Erythroblast (primary cell): Measurements from ENCODE around the gene INO80D.
"Not testable (repeated sequence)": the region's sequence is repeated elsewhere in the genome, so short reads cannot be mapped to it uniquely, and the experiment has no call there.

Source experiments
- DNase-seq, 2 experiments: peaks; one replicate each; lab custom pipeline; 2025; lab: John Stamatoyannopoulos, UW
- GATA1 ChIP-seq: IDR thresholded peaks from 2 replicates; pipeline ENCODE4 v1.6.1; 2011; ENCODE audit warnings: low read depth, mild to moderate bottlenecking, control low read depth, low read length, moderate library complexity
- POLR2A ChIP-seq: IDR thresholded peaks from 2 replicates; pipeline ENCODE4 v1.6.1; 2011; ENCODE audit warnings: mild to moderate bottlenecking, low read length

The INO80D gene

DNA sequence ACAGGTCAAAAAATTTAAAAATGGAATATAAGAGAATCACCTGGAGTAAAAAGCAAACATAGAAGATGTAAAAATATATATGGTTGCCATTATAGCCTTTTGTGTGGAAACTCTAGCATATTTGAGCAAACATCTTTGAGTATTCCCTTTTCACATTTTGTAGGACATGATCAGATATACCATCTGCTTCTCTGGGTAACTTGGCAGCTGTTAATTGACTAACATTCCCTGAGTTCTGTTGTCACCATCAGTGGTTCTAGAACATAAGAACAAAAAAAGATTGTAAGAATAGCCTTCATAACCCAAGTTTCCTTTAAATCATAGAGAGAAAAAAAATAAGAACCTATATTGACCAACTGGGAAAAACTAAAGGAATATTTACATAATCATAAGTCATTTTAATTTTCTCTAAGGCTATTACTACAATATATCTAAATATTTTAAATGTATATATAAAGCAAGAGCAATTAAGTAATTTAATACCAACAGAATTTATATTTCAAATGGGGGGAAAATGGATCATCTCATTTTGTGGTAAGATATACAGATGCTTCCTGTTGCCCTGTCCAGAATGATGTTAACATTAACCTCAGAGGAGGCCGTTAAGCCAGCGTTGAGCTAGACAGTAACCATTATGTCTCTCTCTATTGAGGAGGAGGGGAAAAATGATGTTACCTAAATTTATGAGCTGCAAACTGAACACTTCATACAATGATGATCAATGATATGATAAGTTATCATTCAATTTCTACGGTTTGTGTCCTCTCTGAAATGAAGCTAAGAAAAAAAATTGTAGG is 9.8 kb upstream of the INO80D start:
- no peak for DNase-seq
- TF ChIP-seq POLR2A (no peak), GATA1 (no peak)

GRCh38 chr2:206092297-206092696 is 6.3 kb upstream of the INO80D start:
- DNase-seq = no peak
- TF ChIP-seq GATA1 (no peak), POLR2A (no peak)

GRCh38 chr2:206088248-206088647 is 2.3 kb upstream of the INO80D start:
- TF ChIP-seq POLR2A (no peak), GATA1 (no peak)
- no peak for DNase-seq

DNA sequence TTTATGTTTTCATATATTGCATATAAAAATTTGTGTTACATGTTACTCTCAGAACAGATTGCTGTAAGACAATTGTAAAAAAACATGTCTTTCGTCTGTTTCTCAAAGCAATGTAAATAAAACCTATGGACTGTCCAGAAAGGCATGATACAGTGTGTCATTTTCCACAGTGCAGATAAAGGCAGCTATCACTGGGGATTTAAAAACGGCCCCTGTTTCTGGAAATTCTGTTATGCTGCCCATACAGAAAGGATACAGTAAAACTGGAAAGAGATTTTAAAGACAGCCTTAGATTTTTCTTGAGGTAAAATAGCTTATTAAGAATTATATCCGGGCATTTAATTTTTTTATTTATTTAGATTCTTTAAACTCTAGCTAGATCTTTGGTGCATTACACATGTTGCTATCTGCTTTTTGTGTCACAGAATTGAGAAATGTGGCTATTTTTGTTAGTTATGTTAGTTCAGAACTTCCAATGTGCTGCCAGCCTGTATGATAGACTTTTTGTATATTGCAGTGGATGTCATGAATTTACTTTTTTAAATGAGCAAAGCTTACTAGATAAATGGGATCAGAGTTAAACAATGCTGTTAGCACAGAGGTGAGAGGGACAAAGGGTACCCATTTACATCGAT is 859 bp upstream of the INO80D start:
- DNase-seq = peak; percentile 64 to 67
- TF ChIP-seq GATA1 (no peak), POLR2A (no peak)

GRCh38 chr2:206084870-206085741 is 868 bp downstream of the INO80D start:
- TF ChIP-seq POLR2A = no peak
- TF ChIP-seq GATA1 = no peak

DNA sequence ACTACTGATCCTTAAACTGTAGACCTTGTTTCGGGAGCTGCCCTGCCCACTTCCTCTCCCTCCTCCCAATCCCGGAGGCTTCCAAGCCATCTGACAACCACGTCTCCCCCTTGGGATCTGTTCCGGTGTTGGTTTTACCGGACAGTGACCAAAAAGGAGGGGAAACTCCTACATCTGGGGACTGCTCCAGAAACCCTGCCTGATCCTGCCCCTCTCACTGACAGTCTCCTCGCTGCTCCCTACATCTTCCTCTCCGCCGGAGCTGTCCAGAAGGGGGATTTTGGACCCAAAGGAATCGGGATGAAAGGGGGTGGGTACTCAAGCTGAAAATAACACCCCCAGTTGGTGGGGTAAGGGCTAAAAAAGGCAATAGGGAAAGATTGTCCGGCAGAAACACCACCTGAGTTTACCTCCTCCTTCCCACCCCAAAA is 1.5 kb downstream of the INO80D start:
- DNase-seq = peak; percentile 52 to 66
- TF ChIP-seq POLR2A (peak; percentile 57), GATA1 (no peak)

More at GRCh38 chr2:206084870-206085741, 868 bp downstream of the INO80D start:
- DNase-seq = peak; percentile 75 to 83

DNA sequence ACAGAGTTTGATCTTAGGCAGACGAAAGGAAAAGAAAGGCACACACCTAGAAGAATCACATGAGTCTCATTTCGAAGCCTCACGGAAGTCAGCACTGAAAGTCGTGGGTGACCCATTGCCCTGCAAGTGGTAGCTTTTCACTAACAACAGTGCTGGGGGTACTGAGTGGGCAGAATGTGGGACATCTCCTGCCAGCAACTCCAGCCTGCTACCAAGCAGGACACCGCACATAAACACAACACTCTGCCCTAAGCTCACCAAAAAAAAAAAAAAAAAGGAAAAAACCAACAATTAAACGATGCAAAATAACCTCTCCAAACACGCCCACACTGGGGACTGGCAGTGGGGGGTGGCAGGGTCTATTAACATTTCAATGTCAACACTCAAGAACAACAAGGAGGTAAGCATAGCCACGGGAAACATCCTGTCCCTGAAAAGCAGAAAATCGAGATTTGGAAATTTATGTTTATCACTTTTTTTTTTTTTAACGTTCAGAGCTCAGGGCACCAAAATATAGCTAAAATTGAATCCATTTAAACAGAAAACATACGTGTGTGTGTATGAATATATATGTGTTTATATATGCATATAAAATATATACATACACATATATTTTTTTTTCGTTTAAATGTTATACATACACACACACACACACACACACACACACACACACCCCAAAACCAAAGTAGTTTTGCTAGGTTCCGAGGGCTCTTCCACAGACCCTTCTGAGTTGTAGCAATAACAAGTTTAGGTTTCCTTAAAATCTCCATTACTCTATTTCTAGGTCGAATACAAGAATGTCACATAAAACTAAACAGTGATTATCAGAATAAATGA is 2.2 kb downstream of the INO80D start:
- TF ChIP-seq GATA1 (no peak), POLR2A (no peak)
- DNase-seq = peak; percentile 20 to 63

GRCh38 chr2:206082298-206082843 is 3.6 kb downstream of the INO80D start:
- no peak for TF ChIP-seq GATA1
- TF ChIP-seq POLR2A = no peak
- no peak for DNase-seq

DNA sequence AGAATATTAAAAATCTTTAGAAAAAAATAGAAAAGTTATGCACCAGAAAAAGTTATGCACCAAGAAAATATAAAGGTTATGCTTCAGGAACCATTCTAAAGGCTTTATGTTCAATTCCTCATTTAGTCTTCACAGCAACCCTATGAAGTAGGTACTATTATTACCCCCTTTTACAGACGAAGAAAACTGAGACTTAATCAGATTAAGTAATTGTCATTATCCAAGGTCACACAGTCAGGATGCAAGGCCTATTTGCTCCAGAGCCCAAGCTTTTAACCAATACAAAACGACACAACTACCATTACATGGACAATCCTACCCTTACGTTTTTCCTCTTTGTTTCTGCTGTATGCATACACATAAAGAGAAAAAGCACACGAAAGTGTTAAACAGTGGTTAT is 5.0 kb downstream of the INO80D start:
- TF ChIP-seq GATA1 (no peak), POLR2A (no peak)
- DNase-seq = no peak

GRCh38 chr2:206079699-206080465 is 6.1 kb downstream of the INO80D start:
- TF ChIP-seq GATA1 = no peak
- no peak for TF ChIP-seq POLR2A
- no peak for DNase-seq

- DNase-seq = not testable (repeated sequence)
Measured at GRCh38 chr2:206077879-206078278, 8.1 kb downstream of the INO80D start.

DNA sequence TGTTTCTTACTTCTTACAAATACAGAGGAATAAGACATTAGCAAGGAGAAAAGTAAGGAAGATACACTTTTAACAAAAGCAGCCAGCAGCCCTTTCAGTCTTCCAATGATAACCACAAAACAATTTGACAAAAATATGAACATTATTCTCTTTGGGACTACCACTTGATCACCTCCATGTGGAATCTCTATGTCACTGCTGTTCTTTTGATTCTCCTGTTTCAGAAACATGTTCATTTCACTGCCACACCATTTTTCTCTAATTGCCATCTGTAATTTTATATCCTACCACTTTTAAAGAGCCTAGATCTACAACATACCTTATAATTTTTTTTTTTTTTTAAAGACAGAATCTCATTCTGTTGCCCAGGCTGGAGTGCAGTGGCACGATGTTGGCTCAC is 10.9 kb downstream of the INO80D start:
- DNase-seq = peak in 1 of 2 experiments; percentile 5
- TF ChIP-seq POLR2A (no peak), GATA1 (no peak)
